ENCODE results near the gene TSACC.

The TSACC gene

DNA sequence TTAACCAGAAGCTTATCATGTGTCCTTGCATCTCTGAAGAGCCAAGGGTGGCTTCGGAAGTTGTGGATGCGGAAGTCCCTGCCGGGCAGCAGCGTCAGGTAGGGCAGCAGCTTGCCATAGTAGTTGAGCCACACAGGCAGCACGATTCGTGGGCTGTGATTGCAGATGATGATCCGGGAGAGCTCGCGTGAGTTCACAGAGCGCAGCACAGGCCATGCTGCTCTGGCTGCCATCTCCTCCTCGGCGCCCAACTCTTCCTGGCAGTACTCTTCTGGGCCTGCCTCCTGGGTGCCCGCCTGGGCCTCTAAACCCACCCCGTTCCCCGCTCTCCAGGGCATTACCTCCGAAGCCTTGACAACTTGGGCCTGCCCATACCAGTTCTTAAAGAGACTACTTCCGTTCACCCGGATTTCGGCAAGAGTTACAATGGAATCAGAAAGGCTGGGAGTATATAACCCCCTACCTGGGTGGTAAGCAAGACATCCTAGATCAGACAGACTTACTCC is 39.4 kb upstream of the TSACC start, which contains the start of gene VHLL:
TSS of gene VHLL (minus strand) at position 456 of the 506 bp plus-strand sequence. CDS start at position 338, 118 bp downstream.
- TF ChIP-seq, protein P1, sequence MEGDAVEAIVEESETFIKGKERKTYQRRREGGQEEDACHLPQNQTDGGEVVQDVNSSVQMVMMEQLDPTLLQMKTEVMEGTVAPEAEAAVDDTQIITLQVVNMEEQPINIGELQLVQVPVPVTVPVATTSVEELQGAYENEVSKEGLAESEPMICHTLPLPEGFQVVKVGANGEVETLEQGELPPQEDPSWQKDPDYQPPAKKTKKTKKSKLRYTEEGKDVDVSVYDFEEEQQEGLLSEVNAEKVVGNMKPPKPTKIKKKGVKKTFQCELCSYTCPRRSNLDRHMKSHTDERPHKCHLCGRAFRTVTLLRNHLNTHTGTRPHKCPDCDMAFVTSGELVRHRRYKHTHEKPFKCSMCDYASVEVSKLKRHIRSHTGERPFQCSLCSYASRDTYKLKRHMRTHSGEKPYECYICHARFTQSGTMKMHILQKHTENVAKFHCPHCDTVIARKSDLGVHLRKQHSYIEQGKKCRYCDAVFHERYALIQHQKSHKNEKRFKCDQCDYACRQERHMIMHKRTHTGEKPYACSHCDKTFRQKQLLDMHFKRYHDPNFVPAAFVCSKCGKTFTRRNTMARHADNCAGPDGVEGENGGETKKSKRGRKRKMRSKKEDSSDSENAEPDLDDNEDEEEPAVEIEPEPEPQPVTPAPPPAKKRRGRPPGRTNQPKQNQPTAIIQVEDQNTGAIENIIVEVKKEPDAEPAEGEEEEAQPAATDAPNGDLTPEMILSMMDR (IDR thresholded peaks at IDR 0.05; ENCODE audit: low read depth, low read length, missing control alignments): no peak
- no peak within 1 kb of the TSS for H3K4me3 ChIP-seq (replicated peaks; ENCODE audit: low read depth, low read length)
- no peak for DNase-seq (ENCODE audit: extremely low read depth, low read depth)

DNA sequence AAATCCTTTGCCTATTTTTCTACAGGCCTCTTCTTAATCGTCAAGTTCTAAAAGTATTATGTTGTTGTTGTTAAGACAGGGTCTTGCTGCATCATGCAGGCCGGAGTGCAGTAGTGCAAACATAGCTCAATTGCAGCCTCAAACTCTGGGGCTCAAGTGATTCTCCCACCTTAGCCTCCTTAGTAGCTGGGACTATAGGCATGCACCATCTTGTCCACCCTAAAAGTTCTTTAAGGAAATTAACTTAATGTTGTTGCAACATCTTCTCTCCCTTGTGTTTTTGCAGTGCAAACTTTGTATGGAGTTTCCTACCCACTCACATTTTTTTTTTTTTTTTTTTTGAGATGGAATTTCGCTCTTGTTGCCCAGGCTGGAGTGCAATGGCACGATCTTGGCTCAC is 35.1 kb upstream of the TSACC start:
- DNase-seq (ENCODE audit: extremely low read depth, low read depth): no peak
- H3K4me3 ChIP-seq (replicated peaks; ENCODE audit: low read depth, low read length): no peak overlapping the region
- TF ChIP-seq, protein P1 (IDR thresholded peaks at IDR 0.05; ENCODE audit: low read depth, low read length, missing control alignments): no peak

DNA sequence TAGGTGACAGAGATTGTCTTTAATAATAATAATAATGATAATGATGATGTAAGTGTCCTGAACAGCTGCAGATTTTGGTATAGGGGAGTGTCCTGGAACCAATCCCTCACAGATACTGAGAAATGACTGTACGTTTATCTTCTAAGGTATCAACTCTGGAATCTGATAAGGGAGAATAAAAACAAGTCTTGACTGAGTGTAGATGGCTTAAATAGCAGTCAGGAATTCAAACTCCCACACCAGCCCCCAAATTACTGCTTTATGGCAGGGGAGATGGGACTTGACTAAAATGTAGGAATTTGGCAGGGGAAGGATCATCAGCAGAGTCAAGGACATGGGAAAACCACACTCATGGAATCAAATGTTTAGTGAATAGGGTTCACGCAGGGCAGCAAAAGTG is 33.1 kb upstream of the TSACC start:
- TF ChIP-seq, protein P1 (IDR thresholded peaks at IDR 0.05; ENCODE audit: low read depth, low read length, missing control alignments): no peak
- no peak for DNase-seq (ENCODE audit: extremely low read depth, low read depth)
- H3K4me3 ChIP-seq (replicated peaks; ENCODE audit: low read depth, low read length): no peak overlapping the region

DNA sequence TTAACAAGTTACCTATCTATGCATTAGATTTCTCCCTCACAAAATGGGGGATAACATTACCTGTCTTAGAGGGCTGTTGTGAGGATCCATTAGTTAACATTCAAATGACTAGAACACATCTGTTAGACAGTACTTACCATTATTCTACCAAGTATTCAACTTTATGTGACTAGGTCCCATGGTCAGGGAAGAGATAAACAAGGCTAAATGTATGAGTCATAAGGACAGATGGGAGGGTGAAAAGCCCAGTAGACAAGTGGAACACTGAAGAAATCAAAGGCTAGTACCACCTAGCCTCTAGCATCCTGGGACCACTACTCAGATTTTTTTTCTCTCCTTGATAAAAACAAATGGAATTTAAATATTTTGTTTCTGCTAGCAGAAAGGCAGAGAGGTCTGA is 30.2 kb upstream of the TSACC start:
- TF ChIP-seq, protein P1 (IDR thresholded peaks at IDR 0.05; ENCODE audit: low read depth, low read length, missing control alignments): no peak
- H3K4me3 ChIP-seq (replicated peaks; ENCODE audit: low read depth, low read length): no peak overlapping the region
- no peak for DNase-seq (ENCODE audit: extremely low read depth, low read depth)

DNA sequence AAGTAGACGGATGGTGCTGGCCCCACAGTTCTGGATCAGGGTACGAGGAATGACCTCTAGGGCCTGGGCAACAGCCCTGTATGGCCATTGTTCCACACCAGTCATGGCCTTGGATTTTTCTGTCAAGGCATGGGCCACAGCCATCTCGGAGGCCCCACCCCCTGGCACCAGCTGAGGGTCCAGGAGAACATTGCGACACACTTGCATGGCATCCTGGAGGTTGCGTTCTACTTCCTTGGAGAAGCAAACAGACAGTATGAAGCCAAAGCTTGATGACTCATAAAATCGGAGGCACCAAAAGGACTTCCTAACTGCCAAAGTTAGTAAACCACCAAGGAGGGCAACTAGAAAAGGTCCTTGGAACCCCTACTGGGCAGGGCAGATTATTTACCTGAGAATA is 27.4 kb upstream of the TSACC start:
- DNase-seq (ENCODE audit: extremely low read depth, low read depth): no peak

DNA sequence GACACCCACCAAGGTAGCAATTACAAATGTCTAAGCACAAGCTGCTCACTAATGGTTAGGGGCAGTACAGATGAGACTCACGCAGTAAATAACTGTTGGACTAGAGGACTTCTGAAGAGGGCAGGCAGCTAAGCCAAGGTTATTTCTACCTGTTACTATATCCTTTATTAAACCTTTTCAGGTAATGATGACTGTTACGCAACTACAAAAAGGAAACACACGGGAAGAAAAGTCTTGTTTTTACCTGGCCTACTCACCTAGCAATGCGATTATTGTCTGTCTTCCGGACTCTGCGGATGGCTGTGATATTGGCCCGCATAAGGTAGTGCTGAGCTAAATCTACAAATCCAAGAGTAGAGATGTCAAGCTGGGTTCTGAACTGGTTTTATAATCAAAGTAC is 21.4 kb upstream of the TSACC start:
- H3K4me3 ChIP-seq (replicated peaks; ENCODE audit: low read depth, low read length): no peak overlapping the region
- no peak for DNase-seq (ENCODE audit: extremely low read depth, low read depth)
- TF ChIP-seq, protein P1 (IDR thresholded peaks at IDR 0.05; ENCODE audit: low read depth, low read length, missing control alignments): no peak

More for the DNA sequence above, 27.4 kb upstream of the TSACC start:
- no peak overlapping the region for H3K4me3 ChIP-seq (replicated peaks; ENCODE audit: low read depth, low read length)
- TF ChIP-seq, protein P1 (IDR thresholded peaks at IDR 0.05; ENCODE audit: low read depth, low read length, missing control alignments): no peak

DNA sequence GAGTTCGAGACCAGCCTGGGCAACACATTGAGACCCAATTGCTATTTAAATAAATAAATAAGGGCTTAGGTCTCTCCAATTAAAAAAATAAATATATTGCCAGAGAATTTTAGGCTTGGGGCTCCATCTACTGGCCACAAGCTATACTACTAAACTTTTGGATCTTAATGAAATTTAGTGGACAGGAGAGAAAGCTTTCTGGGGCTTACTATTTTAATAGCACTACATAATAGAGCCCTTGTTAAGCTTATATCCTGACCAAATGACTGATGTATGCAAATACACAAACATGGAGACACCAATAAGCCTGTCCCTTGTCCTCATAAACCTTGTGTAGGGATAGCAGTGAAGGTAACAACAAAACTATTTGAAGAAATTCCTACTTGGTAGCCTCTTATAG is 18.7 kb upstream of the TSACC start:
- no peak overlapping the region for H3K4me3 ChIP-seq (replicated peaks; ENCODE audit: low read depth, low read length)
- no peak for DNase-seq (ENCODE audit: extremely low read depth, low read depth)
- TF ChIP-seq, protein P1 (IDR thresholded peaks at IDR 0.05; ENCODE audit: low read depth, low read length, missing control alignments): peak; percentile 48
